GM12878 (cell line): ENCODE results near the gene ICE1. TPM values are rescaled to one million over a fixed set of nuclear protein-coding genes. Genes with fewer than 3 reads are reported as not detected.

Source experiments
- ATAC-seq: fragments of 200-7000 bp; cut with Tn5 transposase; 3 replicates; pipeline ENCODE4 v1.9.1; 2020; ENCODE audit warnings: mild to moderate bottlenecking, moderate library complexity
- BruUV-seq: library from RNA; stranded (reverse); fragments of 400-500 nt; replicated peaks from 2 replicates; lab custom pipeline; 2021; lab: Mats Ljungman, UMichigan
- CTCF ChIA-PET: fragments of 300-600 bp; sonication (Branson Sonifier 250); formaldehyde crosslinking; extraction: SDS; loops from one replicate; lab custom pipeline; 2021; ENCODE audit warnings: inconsistent platforms; lab: Yijun Ruan, JAX
- POLR2A ChIA-PET: fragments of 350-600 bp; formaldehyde crosslinking; extraction: SDS; loops from one replicate; lab custom pipeline; 2021; ENCODE audit warnings: inconsistent platforms; lab: Charles Lee
- RAD21 ChIA-PET: fragments of 300-600 bp; sonication (Branson Sonifier 250); formaldehyde crosslinking; loops from one replicate; lab custom pipeline; 2023; ENCODE audit warnings: antibody characterized with exemption; ENCODE audit not compliant: unreplicated experiment; lab: Charles Lee
- SMC1A ChIA-PET: fragments of 300-600 bp; sonication (Branson Sonifier 250); formaldehyde crosslinking; loops from one replicate; lab custom pipeline; 2023; ENCODE audit not compliant: unreplicated experiment, uncharacterized antibody; lab: Charles Lee
- DNase-seq: peaks from one replicate; pipeline ENCODE4 v3.0.0-alpha.2; 2011; ENCODE audit warnings: low read depth, low spot score
- FAIRE-seq: peaks from 3 replicates; lab custom pipeline; 2011; peaks lifted over from hg19 to GRCh38; lab: Jason Lieb, UNC
- H2AFZ ChIP-seq: 2 replicates; pipeline ENCODE4 v1.6.0; 2011; ENCODE audit warnings: low read depth, low read length, control low read depth; ENCODE audit not compliant: control insufficient read depth
- H3K27ac ChIP-seq: 2 replicates; pipeline ENCODE4 v1.5.1; 2011; ENCODE audit warnings: control low read depth; ENCODE audit not compliant: control insufficient read depth, insufficient read depth
- H3K27me3 ChIP-seq, 2 experiments: replicated peaks in 1 of 2; 2 replicates each; pipeline versions ENCODE4 v1.6.0 to v1.6.1; 2011; ENCODE audit warnings: low read length in 1 of 2; ENCODE audit not compliant: control insufficient read depth in 2 of 2, insufficient read depth in 2 of 2
- H3K36me3 ChIP-seq, 2 experiments: 2 replicates each; pipeline ENCODE4 v1.5.1; 2011; ENCODE audit warnings: low read length in 1 of 2; ENCODE audit not compliant: control insufficient read depth in 2 of 2, insufficient read depth in 2 of 2
- H3K4me1 ChIP-seq: 2 replicates; pipeline ENCODE4 v1.6.1; 2011; ENCODE audit warnings: mild to moderate bottlenecking, low read length, moderate library complexity, mixed read lengths; ENCODE audit not compliant: control insufficient read depth, insufficient read depth
- H3K4me2 ChIP-seq: 2 replicates; pipeline ENCODE4 v1.6.0; 2011; ENCODE audit warnings: control low read depth; ENCODE audit not compliant: control insufficient read depth, insufficient read depth
- H3K4me3 ChIP-seq: fragments of 200-600 bp; sonication (generic); 2 replicates; pipeline ENCODE4 v1.5.1; 2016
- H3K79me2 ChIP-seq: 2 replicates; pipeline ENCODE4 v1.6.0; 2011; ENCODE audit warnings: low read length; ENCODE audit not compliant: control insufficient read depth, insufficient read depth
- H3K9ac ChIP-seq: 2 replicates; pipeline ENCODE4 v1.8.0; 2011; ENCODE audit warnings: low read length, control low read depth, mixed read lengths; ENCODE audit not compliant: control insufficient read depth, insufficient read depth
- H3K9me3 ChIP-seq: replicated peaks from 3 replicates; pipeline ENCODE4 v1.5.1; 2011; ENCODE audit warnings: mild to moderate bottlenecking, low read length; ENCODE audit not compliant: control insufficient read depth, insufficient read depth
- H4K20me1 ChIP-seq: 2 replicates; pipeline ENCODE4 v1.6.0; 2011; ENCODE audit not compliant: control insufficient read depth, insufficient read depth
- EZH2 ChIP-seq: IDR thresholded peaks from 2 replicates; pipeline ENCODE4 v1.6.1; 2012; ENCODE audit warnings: low read depth, mild to moderate bottlenecking, control low read depth, inconsistent platforms, low read length, borderline replicate concordance; ENCODE audit not compliant: control insufficient read depth
- FOS ChIP-seq: IDR thresholded peaks from 3 replicates; pipeline ENCODE4 v1.6.1; 2011; ENCODE audit warnings: borderline replicate concordance; ENCODE audit not compliant: insufficient read length; ENCODE audit errors: extremely low read depth
- MTA3 ChIP-seq: IDR thresholded peaks from 2 replicates; pipeline ENCODE4 v1.6.1; 2012; ENCODE audit warnings: low read length, inconsistent platforms, borderline replicate concordance
- POLR2AphosphoS5 ChIP-seq: IDR thresholded peaks from 2 replicates; pipeline ENCODE4 v1.6.1; 2011; ENCODE audit warnings: mild to moderate bottlenecking, low read length, inconsistent platforms
- RELB ChIP-seq: fragments of 450-650 bp; IDR thresholded peaks from 2 replicates; pipeline ENCODE4 v1.6.1; 2017; ENCODE audit warnings: low read depth, mild to moderate bottlenecking, moderate library complexity
- REST ChIP-seq: IDR thresholded peaks from 2 replicates; pipeline ENCODE4 v1.6.1; 2012; ENCODE audit warnings: mild to moderate bottlenecking, low read depth, low read length
- RUNX3 ChIP-seq: IDR thresholded peaks from 2 replicates; pipeline ENCODE4 v1.6.1; 2012; ENCODE audit warnings: low read length, inconsistent platforms
- ZBED1 ChIP-seq: IDR thresholded peaks from 2 replicates; pipeline ENCODE4 v1.6.1; 2016; ENCODE audit warnings: borderline replicate concordance
- ZNF592 ChIP-seq: fragments of 450-650 bp; IDR thresholded peaks from 2 replicates; pipeline ENCODE4 v1.6.1; 2017; ENCODE audit warnings: mild to moderate bottlenecking, moderate library complexity
- ZNF687 ChIP-seq: fragments of 450-650 bp; IDR thresholded peaks from 2 replicates; pipeline ENCODE4 v1.6.1; 2017; ENCODE audit warnings: mild to moderate bottlenecking, moderate library complexity
- WGBS: methylation state at CpG from one replicate; pipeline ENCODE4 v1.1.6; 2016; ENCODE audit warnings: low lambda C conversion rate; ENCODE audit not compliant: insufficient replicate concordance, insufficient coverage; ENCODE audit errors: missing lambda C conversion rate; 5-methylcytosine and 5-hydroxymethylcytosine counted together
- in situ Hi-C: fragments of 300-500 bp; cut with MboI; formaldehyde crosslinking; loops from 9 replicates; pipeline ENCODE4 v1.14.3; 2018; ENCODE audit warnings: mixed read lengths
- intact Hi-C: fragments of 100-400 bp; cut with micrococcal nuclease; formaldehyde crosslinking; loops from one replicate; pipeline ENCODE4 v1.14.2; 2022; ENCODE audit not compliant: unreplicated experiment
- polyA plus RNA-seq, 11 experiments: library from polyadenylated mRNA; depleted of rRNA in 4 of 11; unstranded in 6 of 11; stranded (reverse) in 5 of 11; fragments of >200 nt; fragmentation: Nextera tagmentation in 4 of 11; fragmentation: Illumina TruSeq in 1 of 11; extraction: Ambion mirVana in 4 of 11; extraction: Trizol in 1 of 11; gene quantifications; 1 replicate in 1 of 11; 2 replicates in 10 of 11; pipeline versions ENCODE4 v1.2.1 to v1.2.3, GENCODE V29; 2011 to 2016; ENCODE audit warnings: inconsistent platforms in 2 of 11, missing spikeins in 2 of 11, low read depth in 1 of 11
- total RNA-seq, 4 experiments: library from RNA; depleted of rRNA in 3 of 4; stranded (reverse); fragments of >200 nt in 3 of 4; fragmentation: Illumina TruSeq in 1 of 4; extraction: Trizol in 1 of 4; gene quantifications; 2 replicates each; pipeline versions ENCODE4 v1.2.1 to v1.2.3, GENCODE V29; 2013 to 2021

ICE1 gene
- total and polyA plus RNA-seq, 10 of the 15 experiments (the other 5 are each of a cell fraction or from before 2014, with no cell fraction given): 3.8 to 31.4 (median 18.9) TPM

- in situ Hi-C loops: no loop called here
- SMC1A ChIA-PET: no interaction called here
- BruUV-seq: no TSS peak
- intact Hi-C loops: no loop called here
- no peak overlapping the region for H3K4me2 ChIP-seq
- H3K79me2 ChIP-seq: no peaks in the 10 kb centered on the region
- peaks cover 13% of the 10 kb centered on the region for H3K4me1 ChIP-seq
- no peaks in the 10 kb centered on the region for H3K36me3 ChIP-seq
- H2AFZ ChIP-seq: peak overlapping the region; percentile 31
- POLR2A ChIA-PET: no interaction called here
- peaks cover 2% of the 10 kb centered on the region; the same call in 1 of the 3 replicates for H3K9me3 ChIP-seq
- no peak overlapping the region for H3K9ac ChIP-seq
- no peaks in the 10 kb centered on the region for H3K27me3 ChIP-seq
- peak overlapping the region; percentile 6; the same call in 1 of the 2 replicates for H3K27ac ChIP-seq
- no peaks in the 10 kb centered on the region for H4K20me1 ChIP-seq
- H3K4me3 ChIP-seq: no peak overlapping the region
- FAIRE-seq: peak; percentile 69
- WGBS: 63% methylated on average over 6 of the region's 6 CpGs
- CTCF ChIA-PET: no interaction called here
- DNase-seq: peak; percentile 58
- RAD21 ChIA-PET: no interaction called here
- ATAC-seq: peak; percentile 87
- TF ChIP-seq ZBED1 (0 out of 2 replicates have a peak, but pooled peaks have one; percentile 46), RELB (peak; percentile 62; the same call in 1 of the 2 replicates), MTA3 (no peak), POLR2AphosphoS5 (no peak), ZNF687 (peak; percentile 95), RUNX3 (no peak), ZNF592 (peak; percentile 97), REST (no peak), FOS (no peak), EZH2 (no peak)
These were observed 100.6 kb downstream of the ICE1 start for GRCh38 chr5:5523066-5523505.
